ENCODE measurements around the gene TOMM20. TPM values are rescaled to one million over a fixed set of nuclear protein-coding genes. Genes with fewer than 3 reads are reported as not detected.

The TOMM20 gene
- 85.6 to 124 TPM (median 106 TPM) in 5 replicates for total RNA-seq (2022; extraction: Qiagen RNA extraction; ENCODE audit: low read depth)

DNA sequence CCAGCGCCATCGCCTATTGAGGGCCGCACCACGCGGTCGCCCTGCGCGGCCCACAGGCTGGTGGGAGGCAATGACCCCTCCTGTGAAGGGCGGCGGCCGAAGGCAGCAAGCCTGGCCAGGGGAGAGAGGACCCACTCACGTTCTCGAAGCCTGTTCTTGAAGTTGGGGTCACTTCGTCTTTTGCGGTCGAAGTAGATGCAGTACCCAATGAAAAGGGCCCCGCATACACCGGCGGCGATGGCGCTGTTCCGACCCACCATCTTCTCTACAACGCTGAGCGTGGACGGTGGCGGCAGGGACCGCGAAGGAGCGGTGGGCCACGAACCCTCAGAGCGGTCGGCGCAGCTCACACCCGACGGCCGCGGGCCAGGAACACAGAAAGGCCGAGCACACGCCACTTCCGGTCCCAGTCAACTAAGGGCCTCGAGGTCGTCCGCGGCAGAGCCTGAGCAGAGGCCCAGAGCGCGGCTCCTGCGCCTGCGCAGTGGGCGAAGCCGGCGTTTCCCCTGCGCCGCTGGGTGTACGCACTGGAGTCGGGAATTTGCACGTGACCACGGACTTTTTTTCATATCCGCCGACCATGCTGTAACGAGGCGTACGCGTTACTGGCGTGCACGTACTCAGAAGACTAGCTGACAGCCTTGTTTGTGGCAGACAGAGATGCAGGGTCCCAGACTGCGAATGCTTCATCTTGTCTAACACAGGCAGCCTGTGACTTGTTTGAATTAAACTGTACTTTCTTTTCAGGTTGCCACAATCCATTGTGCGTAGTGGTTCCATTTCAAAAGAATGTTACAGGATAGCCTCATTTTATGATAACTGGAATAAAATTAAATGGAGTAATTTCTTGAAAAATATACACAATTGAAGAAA lies at the start of gene TOMM20:
TSS of gene TOMM20 (minus strand) at position 382 of the 873 bp plus-strand sequence. CDS start at position 260, 122 bp downstream.

DNA sequence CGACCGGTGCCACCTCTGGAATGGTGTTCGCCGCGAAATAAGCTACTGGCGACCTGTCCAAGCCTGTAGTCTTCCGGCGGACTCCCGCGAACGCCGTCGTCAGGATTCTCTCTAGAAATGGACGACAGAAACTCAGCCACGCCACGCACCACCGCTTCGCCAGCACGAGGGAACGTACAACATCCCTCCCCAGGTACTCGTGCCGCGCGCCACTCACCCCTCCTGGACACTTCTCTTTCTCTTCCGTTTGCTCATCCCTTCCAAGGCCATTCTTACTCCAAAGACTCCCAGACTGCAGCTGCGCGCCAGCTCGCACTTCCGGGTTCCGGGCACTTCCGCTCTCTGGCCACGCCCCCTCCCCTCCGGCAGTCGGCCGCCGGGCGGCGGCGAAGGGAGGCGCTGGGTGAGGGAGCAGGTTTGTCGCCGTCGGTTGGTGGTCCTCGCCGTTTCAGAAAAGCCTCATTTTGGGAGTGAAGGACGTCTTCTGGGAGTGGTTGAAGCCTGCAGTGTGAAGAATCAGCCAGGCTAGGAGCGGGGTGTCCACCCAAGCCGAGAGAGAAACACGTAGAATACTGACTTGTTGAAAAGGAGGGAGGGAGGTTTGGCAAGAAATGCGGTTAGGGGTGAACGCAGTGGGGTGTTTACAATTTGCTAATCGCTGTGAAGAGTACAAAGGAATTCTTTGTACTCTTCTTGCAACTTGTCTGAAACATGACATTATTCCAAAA lies 32.5 kb upstream of the TOMM20 start, which contains the start of gene RBM34:
TSS of gene RBM34 (minus strand) at position 294 of the 728 bp plus-strand sequence. CDS start at position 270, 24 bp downstream.

Other genes with a start within 250 kb of the TOMM20 start
- gene RBM34, start 32.4 kb upstream of the TOMM20 start, total RNA-seq (2022; extraction: Qiagen RNA extraction; ENCODE audit: low read depth): 54.1 to 74.8 TPM (median 64.5 TPM) in 5 replicates
- 12.4 to 24.7 TPM (median 15.2 TPM) in 5 replicates for gene ARID4B, start 199.3 kb upstream of the TOMM20 start, total RNA-seq (2022; extraction: Qiagen RNA extraction; ENCODE audit: low read depth)
- gene GGPS1, start 199.7 kb upstream of the TOMM20 start, total RNA-seq (2022; extraction: Qiagen RNA extraction; ENCODE audit: low read depth): 14.8 to 30.9 TPM (median 18.1 TPM) in 5 replicates
- 38.8 to 58.3 TPM (median 42.3 TPM) in 5 replicates for gene TBCE, start 238.6 kb upstream of the TOMM20 start, total RNA-seq (2022; extraction: Qiagen RNA extraction; ENCODE audit: low read depth)